ENCODE results near the gene EDIL3. TPM values are rescaled to one million over a fixed set of nuclear protein-coding genes. Genes with fewer than 3 reads are reported as not detected.

EDIL3 gene
- total RNA-seq, 2 experiments from 2014 or later = not detected

- no peaks in the 10 kb centered on the region for H4K20me1 ChIP-seq (ENCODE audit: insufficient read depth, low read length)
- H3K9me2 ChIP-seq (ENCODE audit: insufficient read depth, low read length) = no peaks in the 10 kb centered on the region
- H3K4me2 ChIP-seq (ENCODE audit: low read length) = no peak overlapping the region
- H3K9me3 ChIP-seq (ENCODE audit: low read length) = no peaks in the 10 kb centered on the region
- intact Hi-C loops (cut with micrococcal nuclease; ENCODE audit: unreplicated experiment) = no loop called here
- no peak overlapping the region for H2AFZ ChIP-seq (ENCODE audit: low read length)
- ChIA-PET CTCF (ENCODE audit: unreplicated experiment) (no interaction called here), POLR2A (interaction anchor here (1.1 kb wide), 1 partner anchor 37 kb away, joined by 4 read pairs; no protein-coding TSS in a partner anchor)
- no peaks in the 10 kb centered on the region for H3K4me1 ChIP-seq (ENCODE audit: insufficient read depth, low read length, poor library complexity, severe bottlenecking)
- H3K36me3 ChIP-seq (ENCODE audit: insufficient read depth, low read length) = no peaks in the 10 kb centered on the region
- BruUV-seq (replicated peaks) = no TSS peak
- H3K79me2 ChIP-seq (ENCODE audit: insufficient read depth, low read depth, low read length) = no peaks in the 10 kb centered on the region
- H3K4me3 ChIP-seq (ENCODE audit: low read depth, low read length, poor library complexity, severe bottlenecking) = no peak overlapping the region
- TF ChIP-seq CTCF (conservative IDR thresholded peaks at IDR 0.05; ENCODE audit: low read length) = no peak
- H3K27ac ChIP-seq (ENCODE audit: low read depth, low read length, poor library complexity, severe bottlenecking) = no peak overlapping the region
- DNase-seq (ENCODE audit: low spot score) = no peak
These were observed 123.7 kb downstream of the EDIL3 start for GRCh38 chr5:84260939-84261338.

DNA sequence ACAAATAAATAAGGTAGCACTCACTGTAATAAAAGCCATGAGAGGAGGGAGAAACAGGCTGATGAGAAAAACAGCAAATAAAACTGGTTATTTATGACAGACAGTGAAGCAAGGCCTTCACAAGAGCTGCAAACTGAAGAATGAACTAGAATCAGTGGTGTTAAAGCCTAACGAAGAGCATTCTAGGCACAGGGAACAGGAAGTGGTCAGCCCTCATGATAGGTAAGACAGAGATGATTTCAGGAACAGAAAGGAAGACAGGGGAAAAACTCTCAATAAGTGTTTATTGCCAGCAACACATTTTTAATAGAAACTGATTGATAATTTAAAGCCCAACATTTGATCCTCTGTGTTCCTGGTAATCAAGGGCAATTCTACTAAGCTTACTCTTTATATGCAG is 124.5 kb downstream of the EDIL3 start:
- CTCF ChIA-PET (ENCODE audit: unreplicated experiment) = no interaction called here
- Histone ChIP-seq H3K36me3 (ENCODE audit: insufficient read depth, low read length) (no peaks in the 10 kb centered on the region), H2AFZ (ENCODE audit: low read length) (no peak overlapping the region), H4K20me1 (ENCODE audit: insufficient read depth, low read length) (no peaks in the 10 kb centered on the region), H3K4me3 (ENCODE audit: low read depth, low read length, poor library complexity, severe bottlenecking) (no peak overlapping the region), H3K9me3 (ENCODE audit: low read length) (no peaks in the 10 kb centered on the region), H3K4me2 (ENCODE audit: low read length) (no peak overlapping the region), H3K27ac (ENCODE audit: low read depth, low read length, poor library complexity, severe bottlenecking) (no peak overlapping the region), H3K4me1 (ENCODE audit: insufficient read depth, low read length, poor library complexity, severe bottlenecking) (no peaks in the 10 kb centered on the region), H3K9me2 (ENCODE audit: insufficient read depth, low read length) (no peaks in the 10 kb centered on the region), H3K79me2 (ENCODE audit: insufficient read depth, low read depth, low read length) (no peaks in the 10 kb centered on the region)
- no TSS peak for BruUV-seq (replicated peaks)
- POLR2A ChIA-PET = interaction anchor here (1.1 kb wide), 1 partner anchor 36 kb away, joined by 4 read pairs; no protein-coding TSS in a partner anchor
- intact Hi-C loops (cut with micrococcal nuclease; ENCODE audit: unreplicated experiment) = no loop called here
- DNase-seq (ENCODE audit: low spot score) = no peak
- TF ChIP-seq EZH2phosphoT487 (IDR thresholded peaks at IDR 0.05; ENCODE audit: borderline replicate concordance, low read depth, low read length) = no peak
- TF ChIP-seq CTCF (conservative IDR thresholded peaks at IDR 0.05; ENCODE audit: low read length) = no peak

GRCh38 chr5:84259283-84260045 is 125.2 kb downstream of the EDIL3 start:
- H4K20me1 ChIP-seq (ENCODE audit: insufficient read depth, low read length) = no peaks in the 10 kb centered on the region
- H2AFZ ChIP-seq (ENCODE audit: low read length) = no peak overlapping the region
- POLR2A ChIA-PET = no interaction called here
- H3K4me2 ChIP-seq (ENCODE audit: low read length) = no peak overlapping the region
- H3K79me2 ChIP-seq (ENCODE audit: insufficient read depth, low read depth, low read length) = no peaks in the 10 kb centered on the region
- H3K9me2 ChIP-seq (ENCODE audit: insufficient read depth, low read length) = no peaks in the 10 kb centered on the region
- DNase-seq (ENCODE audit: low spot score) = no peak
- no peaks in the 10 kb centered on the region for H3K36me3 ChIP-seq (ENCODE audit: insufficient read depth, low read length)
- BruUV-seq (replicated peaks) = no TSS peak
- no peak for TF ChIP-seq CTCF (conservative IDR thresholded peaks at IDR 0.05; ENCODE audit: low read length)
- TF ChIP-seq EZH2phosphoT487 (IDR thresholded peaks at IDR 0.05; ENCODE audit: borderline replicate concordance, low read depth, low read length) = no peak
- H3K27ac ChIP-seq (ENCODE audit: low read depth, low read length, poor library complexity, severe bottlenecking) = no peak overlapping the region
- CTCF ChIA-PET (ENCODE audit: unreplicated experiment) = no interaction called here
- H3K4me1 ChIP-seq (ENCODE audit: insufficient read depth, low read length, poor library complexity, severe bottlenecking) = no peaks in the 10 kb centered on the region
- H3K9me3 ChIP-seq (ENCODE audit: low read length) = no peaks in the 10 kb centered on the region
- H3K4me3 ChIP-seq (ENCODE audit: low read depth, low read length, poor library complexity, severe bottlenecking) = no peak overlapping the region
- intact Hi-C loops (cut with micrococcal nuclease; ENCODE audit: unreplicated experiment) = loop anchor here (5.0 kb wide), 1 partner anchor 537 kb away; the partner anchor contains the start of gene HAPLN1
